ENCODE results near the gene TBC1D24.
"Not testable (repeated sequence)": the region's sequence is repeated elsewhere in the genome, so short reads cannot be mapped to it uniquely, and the experiment has no call there.

Gene TBC1D24

DNA sequence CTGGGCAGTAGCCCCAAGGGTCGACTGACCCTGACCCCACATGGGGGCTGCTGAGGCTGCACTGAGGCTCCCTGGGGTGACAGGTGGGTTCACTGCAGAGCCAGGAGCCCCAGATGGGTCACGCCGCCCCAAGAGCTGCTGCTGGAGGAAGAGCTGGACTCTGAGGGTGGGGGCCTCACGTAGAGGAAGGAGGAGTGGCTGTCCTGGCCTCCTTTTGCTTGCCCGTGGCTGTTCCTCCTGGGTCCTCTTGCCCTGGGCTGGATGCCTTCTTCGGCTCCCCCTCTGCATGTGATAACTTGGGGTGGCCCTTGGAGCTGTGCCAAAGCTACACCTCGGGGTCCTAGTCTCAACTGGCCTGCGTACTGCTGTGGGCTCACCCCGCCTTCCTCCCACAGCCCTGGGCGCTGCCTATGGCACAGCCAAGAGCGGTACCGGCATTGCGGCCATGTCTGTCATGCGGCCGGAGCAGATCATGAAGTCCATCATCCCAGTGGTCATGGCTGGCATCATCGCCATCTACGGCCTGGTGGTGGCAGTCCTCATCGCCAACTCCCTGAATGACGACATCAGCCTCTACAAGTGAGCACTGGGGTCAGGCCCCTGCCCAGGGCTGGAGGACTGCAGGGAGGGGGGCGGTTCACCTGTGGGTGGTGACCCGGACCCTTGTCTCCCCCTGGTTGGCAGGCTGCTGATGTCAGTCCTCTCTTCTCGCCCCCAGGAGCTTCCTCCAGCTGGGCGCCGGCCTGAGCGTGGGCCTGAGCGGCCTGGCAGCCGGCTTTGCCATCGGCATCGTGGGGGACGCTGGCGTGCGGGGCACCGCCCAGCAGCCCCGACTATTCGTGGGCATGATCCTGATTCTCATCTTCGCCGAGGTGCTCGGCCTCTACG lies 44.1 kb downstream of the TBC1D24 start:
- no peak for DNase-seq

GRCh38 chr16:2519711-2520080 lies 44.8 kb downstream of the TBC1D24 start:
- no peak for DNase-seq

DNA sequence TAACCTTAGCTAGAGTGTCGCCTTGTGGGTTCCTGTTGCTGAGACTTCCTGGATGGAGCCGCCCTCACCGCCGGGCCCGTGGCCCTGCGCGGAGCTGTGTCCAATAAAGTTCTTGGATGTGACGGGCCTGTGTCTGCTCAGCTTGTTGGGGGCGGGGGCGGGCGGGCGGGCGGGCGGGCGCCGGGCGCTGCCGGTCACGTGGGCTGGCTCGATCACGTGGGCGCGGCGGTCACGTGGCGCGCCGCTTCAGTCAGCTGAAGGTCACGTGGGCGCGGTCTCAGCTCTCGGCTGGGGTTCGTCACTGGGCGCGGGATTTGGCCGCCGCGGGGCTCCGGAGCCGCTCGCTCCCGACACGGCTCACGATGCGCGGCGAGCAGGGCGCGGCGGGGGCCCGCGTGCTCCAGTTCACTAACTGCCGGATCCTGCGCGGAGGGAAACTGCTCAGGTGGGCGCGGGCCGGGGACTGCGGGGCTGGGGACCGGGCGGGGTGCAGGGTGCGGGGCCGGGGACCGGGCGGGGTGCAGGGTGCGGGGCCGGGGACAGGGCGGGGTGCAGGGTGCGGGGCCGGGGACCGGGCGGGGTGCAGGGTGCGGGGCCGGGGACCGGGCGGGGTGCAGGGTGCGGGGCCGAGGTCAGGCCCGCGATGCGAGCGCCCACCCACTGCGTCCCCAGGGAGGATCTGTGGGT lies 45.3 kb downstream of the TBC1D24 start, which contains the start of gene AMDHD2:
Gene AMDHD2, plus strand, starts transcription at position 275 of the 687 bp plus-strand sequence. Its CDS starts 88 bp downstream, at position 363.
- peak; percentile 93 for DNase-seq

DNA sequence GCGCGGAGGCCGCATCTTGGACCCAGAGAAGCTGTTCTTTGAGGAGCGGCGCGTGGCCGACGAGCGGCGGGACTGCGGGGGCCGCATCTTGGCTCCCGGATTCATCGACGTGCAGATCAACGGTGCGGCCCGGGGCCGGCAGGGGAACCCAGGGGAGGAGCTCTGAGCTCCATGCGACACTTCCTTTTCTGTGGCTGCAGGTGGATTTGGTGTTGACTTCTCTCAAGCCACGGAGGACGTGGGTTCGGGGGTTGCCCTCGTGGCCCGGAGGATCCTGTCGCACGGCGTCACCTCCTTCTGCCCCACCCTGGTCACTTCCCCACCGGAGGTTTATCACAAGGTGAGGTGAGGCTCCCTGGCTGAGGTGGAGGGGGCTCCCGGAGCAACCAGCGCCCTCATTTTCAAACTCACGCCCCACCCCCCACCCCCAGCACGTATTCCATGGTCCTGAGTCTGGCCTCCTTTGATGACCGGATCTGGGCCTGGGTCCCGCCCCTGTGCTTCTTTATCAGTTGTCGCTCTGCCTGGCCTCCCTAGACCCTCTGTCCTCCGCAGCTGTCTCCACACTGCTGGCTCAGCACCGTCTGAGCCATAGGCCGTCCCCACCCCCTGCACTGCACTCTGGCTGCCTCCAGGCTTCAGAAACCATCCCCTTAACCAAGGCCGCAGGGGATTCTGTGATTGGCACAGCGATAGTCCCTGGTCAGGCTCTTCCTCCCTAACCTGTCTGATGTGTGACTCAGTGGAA lies 46.0 kb downstream of the TBC1D24 start:
- peak; percentile 65 for DNase-seq

- DNase-seq = no peak
These were observed 48.9 kb downstream of the TBC1D24 start for GRCh38 chr16:2523801-2524231.

DNA sequence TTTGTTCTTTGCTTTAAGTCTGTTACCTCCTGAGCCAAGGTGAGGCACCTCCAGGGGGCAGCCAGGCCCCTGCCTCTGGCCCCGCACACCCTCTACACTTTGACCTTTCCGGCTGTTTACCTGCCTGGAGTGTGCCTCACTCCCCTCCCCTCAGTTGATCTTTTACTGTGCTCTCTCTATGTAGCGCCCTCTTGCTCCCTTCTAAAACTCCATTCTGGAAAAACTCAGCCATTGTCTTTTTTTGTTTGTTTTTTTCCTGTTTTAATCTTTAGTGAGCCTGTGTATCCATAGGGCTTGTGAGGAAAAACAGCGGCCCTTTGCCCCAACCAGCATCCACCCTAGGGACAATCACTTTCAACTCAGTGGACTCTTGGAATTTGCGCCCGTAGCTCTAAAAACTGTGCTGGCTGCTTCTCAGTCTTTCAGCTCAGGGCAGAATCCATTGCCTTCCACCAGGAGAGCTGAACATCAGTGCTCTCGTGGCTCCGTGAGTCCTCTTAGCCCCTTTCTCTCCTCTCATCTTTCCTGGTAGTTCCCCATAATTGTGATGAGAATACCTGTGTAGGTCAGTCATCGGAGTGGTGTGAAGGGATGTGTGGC lies 49.5 kb downstream of the TBC1D24 start:
- DNase-seq = no peak

DNA sequence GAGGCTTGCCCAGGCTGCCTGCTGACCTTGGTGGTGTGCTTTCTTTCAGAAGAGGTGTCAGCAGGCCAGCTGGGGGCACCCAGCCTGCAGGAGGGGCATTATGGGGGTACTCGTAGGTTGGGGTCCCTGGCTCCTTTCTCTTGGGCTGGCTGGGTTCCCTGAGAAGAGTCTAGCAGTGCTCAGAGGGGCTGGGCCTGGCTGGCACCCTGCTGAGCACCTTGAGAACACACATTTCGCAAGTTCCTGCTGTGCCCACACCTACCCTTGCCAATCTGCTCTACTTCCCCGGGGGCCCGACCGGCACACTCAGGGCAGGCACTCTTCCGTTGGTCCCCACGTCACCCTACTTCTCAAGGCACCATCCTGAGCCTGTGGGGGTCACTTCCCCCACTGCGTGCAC lies 51.2 kb downstream of the TBC1D24 start:
- no peak for DNase-seq

- DNase-seq = no peak
These were observed 52.3 kb downstream of the TBC1D24 start for GRCh38 chr16:2527071-2527783.

DNA sequence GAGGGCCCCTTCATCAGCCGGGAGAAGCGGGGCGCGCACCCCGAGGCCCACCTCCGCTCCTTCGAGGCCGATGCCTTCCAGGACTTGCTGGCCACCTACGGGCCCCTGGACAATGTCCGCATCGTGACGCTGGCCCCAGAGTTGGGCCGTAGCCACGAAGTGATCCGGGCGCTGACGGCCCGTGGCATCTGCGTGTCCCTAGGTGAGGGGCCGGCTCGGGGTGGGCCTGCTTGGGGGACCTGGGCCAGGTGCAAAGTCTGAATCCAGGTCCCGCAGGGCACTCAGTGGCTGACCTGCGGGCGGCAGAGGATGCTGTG lies 52.8 kb downstream of the TBC1D24 start:
- DNase-seq = no peak

DNA sequence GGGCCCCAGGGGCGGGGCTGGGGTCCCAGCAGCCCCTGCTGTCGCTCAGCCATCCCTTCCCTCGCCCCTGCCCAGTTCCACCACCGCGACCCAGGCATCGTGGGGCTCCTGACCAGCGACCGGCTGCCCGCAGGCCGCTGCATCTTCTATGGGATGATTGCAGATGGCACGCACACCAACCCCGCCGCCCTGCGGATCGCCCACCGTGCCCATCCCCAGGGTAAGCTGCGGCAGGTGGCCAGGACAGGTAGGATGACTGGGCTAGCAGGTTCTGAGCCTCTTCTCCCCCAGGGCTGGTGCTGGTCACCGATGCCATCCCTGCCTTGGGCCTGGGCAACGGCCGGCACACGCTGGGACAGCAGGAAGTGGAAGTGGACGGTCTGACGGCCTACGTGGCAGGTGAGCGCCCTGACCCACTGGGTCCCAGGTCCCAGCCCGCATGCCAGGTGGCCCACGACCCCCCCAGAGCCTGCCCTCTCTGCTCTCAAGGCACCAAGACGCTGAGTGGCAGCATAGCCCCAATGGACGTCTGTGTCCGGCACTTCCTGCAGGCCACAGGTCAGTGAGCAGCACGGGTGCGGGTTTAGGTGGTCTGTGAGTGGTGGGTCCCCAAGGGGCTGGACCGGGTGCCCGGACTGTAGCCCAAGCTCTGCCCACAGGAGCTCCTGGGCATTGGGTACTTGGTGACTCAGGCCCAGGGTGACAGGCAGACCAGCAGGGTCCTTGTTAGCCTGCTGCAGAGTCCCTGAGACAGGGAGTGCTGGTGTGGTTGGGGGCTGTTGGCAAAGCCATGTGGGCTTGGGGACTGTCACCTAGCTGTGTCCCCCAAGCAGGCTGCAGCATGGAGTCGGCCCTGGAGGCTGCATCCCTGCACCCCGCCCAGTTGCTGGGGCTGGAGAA lies 53.5 kb downstream of the TBC1D24 start:
- DNase-seq = no peak

GRCh38 chr16:2529061-2529931 lies 54.4 kb downstream of the TBC1D24 start:
- no peak for DNase-seq

DNA sequence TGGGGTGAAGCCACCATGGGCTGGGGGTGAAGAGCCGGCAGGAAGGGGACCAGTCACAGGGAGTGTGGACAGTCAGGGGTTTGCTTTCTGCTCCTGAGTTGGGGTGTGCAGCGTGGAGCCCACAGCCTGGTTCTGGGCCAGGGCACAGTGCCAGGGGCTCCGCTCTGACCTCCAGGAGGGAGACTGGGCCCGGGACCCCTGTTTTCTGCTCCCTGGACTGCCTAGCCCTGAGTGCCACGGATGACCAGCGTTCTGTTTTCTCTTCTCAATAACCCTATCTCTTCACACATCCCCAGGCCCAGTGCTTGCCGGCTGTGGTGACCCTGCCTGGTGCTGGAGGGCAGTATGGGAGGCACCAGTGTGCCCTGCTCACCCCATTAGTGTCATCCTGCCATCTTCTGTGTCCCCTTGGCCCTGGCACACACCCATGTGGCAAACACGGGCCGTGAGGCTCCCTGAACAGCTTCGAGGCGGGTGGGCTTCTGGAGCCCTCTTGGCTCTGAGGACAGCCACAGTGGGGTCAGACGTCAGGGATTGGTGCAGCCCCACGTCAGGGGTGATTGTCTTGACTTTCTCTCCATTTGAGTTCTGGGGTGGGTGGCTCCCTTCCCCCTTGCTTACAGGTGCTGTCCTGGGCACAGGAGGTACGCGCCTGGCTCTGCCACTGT lies 55.2 kb downstream of the TBC1D24 start:
- no peak for DNase-seq

DNA sequence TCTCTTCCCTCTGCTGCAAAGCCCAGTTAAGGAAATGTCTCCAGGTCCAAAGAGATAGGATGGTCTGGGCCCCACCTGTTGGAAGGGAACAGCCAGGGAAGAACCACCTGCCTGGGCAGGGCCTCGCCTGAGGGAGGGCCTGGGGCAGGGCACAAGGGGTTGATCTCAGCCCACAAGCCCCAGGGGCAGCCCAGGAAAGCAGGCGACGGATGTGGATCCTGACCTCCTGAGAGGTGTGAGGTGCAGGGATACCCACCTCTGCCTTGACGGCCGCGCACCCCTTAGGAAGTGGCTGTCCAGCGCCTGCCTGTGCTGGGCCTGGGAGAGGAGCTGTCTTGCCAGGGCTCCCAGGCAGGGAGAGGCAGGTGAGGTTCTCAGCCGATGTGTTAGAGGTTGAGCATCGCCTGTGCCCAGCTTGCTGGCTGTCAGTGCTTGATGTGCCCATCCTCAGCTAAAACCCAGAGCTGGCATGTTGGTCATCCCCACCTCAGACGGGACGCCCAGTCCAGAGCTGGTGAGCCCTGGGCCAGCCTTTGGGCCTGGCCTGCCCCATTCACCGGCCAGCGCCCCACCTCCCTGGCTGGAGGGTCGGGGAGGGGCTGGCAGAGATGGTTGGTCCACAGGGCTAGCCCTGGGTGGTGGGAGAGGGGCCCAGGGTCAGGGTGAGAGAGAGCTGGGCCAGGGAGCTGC lies 55.8 kb downstream of the TBC1D24 start:
- DNase-seq = no peak

DNA sequence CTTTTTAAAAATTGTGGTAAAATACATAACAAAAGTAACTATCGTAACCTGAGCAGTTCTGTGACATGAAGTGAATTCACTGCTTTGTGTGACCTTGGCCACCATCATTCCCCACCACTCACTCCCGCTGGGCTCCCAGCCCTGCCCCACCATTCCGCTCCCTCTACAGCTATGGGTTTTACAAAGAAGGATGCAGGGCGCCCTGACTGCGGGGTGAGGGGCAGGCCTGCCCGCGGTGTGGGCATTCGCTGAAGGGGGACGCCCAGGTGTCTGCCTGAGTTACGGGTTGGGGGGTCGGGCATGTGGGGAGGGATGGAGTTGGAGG lies 56.4 kb downstream of the TBC1D24 start, which contains the start of gene CEMP1:
Gene CEMP1, minus strand, starts transcription at position 38 of the 325 bp plus-strand sequence. CDS start 335 bp downstream, outside the sequence.
- DNase-seq = no peak

DNA sequence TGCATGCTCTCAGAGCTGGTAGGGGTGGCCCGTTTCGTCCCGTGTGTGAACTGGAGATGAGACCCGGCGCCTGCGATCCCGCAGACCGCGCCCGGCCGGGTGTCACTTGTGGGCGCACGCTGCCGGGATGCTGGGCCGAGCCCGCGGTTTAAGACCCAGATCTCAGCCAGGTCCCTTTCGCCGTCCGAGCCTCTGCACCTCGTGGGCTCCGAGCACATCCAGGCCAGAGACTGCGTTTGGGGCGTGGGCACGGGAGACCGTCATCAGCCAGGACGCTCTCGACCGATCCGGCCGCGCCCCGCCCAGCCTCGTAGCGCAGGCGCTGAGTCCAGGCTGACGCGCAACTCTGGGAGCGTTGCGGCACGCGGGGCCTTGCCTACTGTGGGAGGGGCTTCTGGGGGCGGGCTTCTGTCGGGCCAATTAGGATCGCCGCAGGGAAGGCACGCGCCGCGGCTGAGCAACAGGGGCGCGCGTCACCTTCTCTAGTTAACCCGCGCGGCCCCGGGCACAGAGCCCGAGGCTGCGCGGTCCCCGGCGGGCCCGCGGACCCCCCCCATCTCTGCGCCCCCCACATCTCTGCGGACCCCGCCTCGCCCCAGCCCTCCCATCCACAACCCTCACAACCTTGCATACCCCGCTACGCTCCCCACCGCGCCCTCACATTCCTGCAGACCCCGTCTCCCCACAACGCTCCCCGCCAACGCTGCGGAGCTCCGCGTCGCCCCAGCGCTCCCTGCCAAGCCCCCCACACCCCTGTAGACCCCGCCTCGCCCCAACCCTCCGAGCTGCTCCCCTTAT lies 57.0 kb downstream of the TBC1D24 start:
- DNase-seq = peak; percentile 99

GRCh38 chr16:2532494-2533141 lies 57.7 kb downstream of the TBC1D24 start:
- peak; percentile 74 for DNase-seq

- DNase-seq = not testable (repeated sequence)
These were observed 58.3 kb downstream of the TBC1D24 start for GRCh38 chr16:2533142-2533755.

Measured in CD4-positive, alpha-beta T cell treated with Interleukin-17A for 4 hours (primary cell).